Omental fat pad (tissue), 4 donors: ENCODE data around the gene PLA2G2D. TPM values are rescaled to one million over a fixed set of nuclear protein-coding genes. Genes with fewer than 3 reads are reported as not detected.

Experiments
- ATAC-seq: fragments of 150-250 bp; one replicate; pipeline ENCODE4 v1.9.1; 2016; ENCODE audit warnings: mild to moderate bottlenecking, moderate library complexity; ENCODE audit not compliant: low FRiP score
- DNase-seq: peaks from one replicate; pipeline ENCODE4 v3.0.0-alpha.2; 2019; ENCODE audit warnings: low spot score
- CTCF ChIP-seq, 3 donors: fragments of 450-650 bp; IDR thresholded peaks; one replicate each; pipeline ENCODE4 v1.5.1; 2016 to 2017; ENCODE audit warnings: antibody characterized with exemption in 3 of 3, mild to moderate bottlenecking in 3 of 3, moderate library complexity in 2 of 3
- total RNA-seq, 4 donors: library from RNA; depleted of rRNA; stranded (reverse); fragments of >200 nt; gene quantifications; one replicate each; pipeline ENCODE4 v1.1.0, GENCODE V29; 2016

PLA2G2D gene
- total RNA-seq, 4 donors from 2014 or later = not detected

- no peak for ATAC-seq
- TF ChIP-seq CTCF (IDR thresholded peaks at IDR 0.05) = no peak
These were observed 40.7 kb upstream of the PLA2G2D start for GRCh38 chr1:20160034-20160433.

GRCh38 chr1:20158358-20159070 is 39.2 kb upstream of the PLA2G2D start:
- TF ChIP-seq CTCF (IDR thresholded peaks at IDR 0.05) = no peak
- ATAC-seq (no peak), DNase-seq (no peak)

More at GRCh38 chr1:20160034-20160433, 40.7 kb upstream of the PLA2G2D start:
- no peak for DNase-seq

GRCh38 chr1:20154301-20154831 is 35.0 kb upstream of the PLA2G2D start:
- TF ChIP-seq CTCF (IDR thresholded peaks at IDR 0.05) = no peak
- ATAC-seq (no peak), DNase-seq (no peak)

GRCh38 chr1:20153000-20153418 is 33.7 kb upstream of the PLA2G2D start:
- DNase-seq (no peak), ATAC-seq (peak; percentile 31)
- no peak for TF ChIP-seq CTCF (IDR thresholded peaks at IDR 0.05)

- ATAC-seq = no peak
- TF ChIP-seq CTCF (IDR thresholded peaks at IDR 0.05) = no peak
- no peak for DNase-seq
These were observed 33.2 kb upstream of the PLA2G2D start for GRCh38 chr1:20152599-20152930.

- peak in 2 of 3 donors; percentile 83 to 91 for TF ChIP-seq CTCF (IDR thresholded peaks at IDR 0.05)
- ATAC-seq (peak; percentile 73), DNase-seq (peak; percentile 64)
These were observed 32.7 kb upstream of the PLA2G2D start for GRCh38 chr1:20151906-20152598.
